HG02840 (cell line): ENCODE data around the gene MYADM.
A peak's percentile ranks its signal among the peaks of the same experiment; 100 is the strongest.
"Not testable (repeated sequence)": the region's sequence is repeated elsewhere in the genome, so short reads cannot be mapped to it uniquely, and the experiment has no call there.

Experiments
- ATAC-seq: cut with Tn5 transposase; IDR thresholded peaks from one replicate; pipeline ENCODE4 v1.9.1; 2021; ENCODE audit warnings: mild to moderate bottlenecking, moderate library complexity, moderate number of reproducible peaks; ENCODE audit not compliant: unreplicated experiment, low FRiP score

MYADM gene

GRCh38 chr19:53868091-53868891, 608 bp downstream of the MYADM start:
- ATAC-seq, result no peak

GRCh38 chr19:53868892-53869804, 1.5 kb downstream of the MYADM start:
- no peak for ATAC-seq

GRCh38 chr19:53869805-53870484, 2.3 kb downstream of the MYADM start:
- not testable (repeated sequence) for ATAC-seq

- no peak for ATAC-seq
Observed at GRCh38 chr19:53870485-53870844, 2.8 kb downstream of the MYADM start.

GRCh38 chr19:53871454-53871853, 3.8 kb downstream of the MYADM start:
- ATAC-seq, result no peak

- ATAC-seq, result no peak
Observed at GRCh38 chr19:53872762-53873161, 5.1 kb downstream of the MYADM start.

- ATAC-seq, result no peak
Observed at GRCh38 chr19:53873773-53874605, 6.3 kb downstream of the MYADM start.

GRCh38 chr19:53874606-53874990, 6.9 kb downstream of the MYADM start:
- no peak for ATAC-seq

GRCh38 chr19:53875602-53876325, 8.1 kb downstream of the MYADM start:
- ATAC-seq, result no peak

GRCh38 chr19:53876651-53877224, 9.1 kb downstream of the MYADM start:
- no peak for ATAC-seq

- no peak for ATAC-seq
Observed at GRCh38 chr19:53877361-53877766, 9.7 kb downstream of the MYADM start.

- ATAC-seq, result no peak
Observed at GRCh38 chr19:53878776-53879139, 11.1 kb downstream of the MYADM start.

GRCh38 chr19:53879140-53880081, 11.7 kb downstream of the MYADM start:
- ATAC-seq, result peak; percentile 70

- ATAC-seq, result no peak
Observed at GRCh38 chr19:53880711-53881481, 13.2 kb downstream of the MYADM start.

GRCh38 chr19:53881482-53882390, 14.1 kb downstream of the MYADM start, which contains the start of gene PRKCG:
Gene PRKCG (plus strand): TSS chr19:53882197. CDS start chr19:53882495, 298 bp downstream.
- ATAC-seq, result no peak

- ATAC-seq, result no peak
Observed at GRCh38 chr19:53882391-53883050, 14.8 kb downstream of the MYADM start.
